PFSK-1 (cell line): ENCODE results near the gene SIRT4.

Experiments
- POLR2AphosphoS5 ChIP-seq: IDR thresholded peaks from 2 replicates; pipeline ENCODE4 v1.6.1; 2012; ENCODE audit warnings: low read depth, mild to moderate bottlenecking, control low read depth, low read length, moderate library complexity
- REST ChIP-seq, 2 experiments: IDR thresholded peaks; 2 replicates each; pipeline versions ENCODE4 v1.6.1 to v1.8.0; 2011 to 2012; ENCODE audit warnings: low read depth in 2 of 2, low read length in 2 of 2, control low read depth in 1 of 2, inconsistent platforms in 1 of 2, mild to moderate bottlenecking in 1 of 2, moderate library complexity in 1 of 2; ENCODE audit not compliant: insufficient read depth in 1 of 2

DNA sequence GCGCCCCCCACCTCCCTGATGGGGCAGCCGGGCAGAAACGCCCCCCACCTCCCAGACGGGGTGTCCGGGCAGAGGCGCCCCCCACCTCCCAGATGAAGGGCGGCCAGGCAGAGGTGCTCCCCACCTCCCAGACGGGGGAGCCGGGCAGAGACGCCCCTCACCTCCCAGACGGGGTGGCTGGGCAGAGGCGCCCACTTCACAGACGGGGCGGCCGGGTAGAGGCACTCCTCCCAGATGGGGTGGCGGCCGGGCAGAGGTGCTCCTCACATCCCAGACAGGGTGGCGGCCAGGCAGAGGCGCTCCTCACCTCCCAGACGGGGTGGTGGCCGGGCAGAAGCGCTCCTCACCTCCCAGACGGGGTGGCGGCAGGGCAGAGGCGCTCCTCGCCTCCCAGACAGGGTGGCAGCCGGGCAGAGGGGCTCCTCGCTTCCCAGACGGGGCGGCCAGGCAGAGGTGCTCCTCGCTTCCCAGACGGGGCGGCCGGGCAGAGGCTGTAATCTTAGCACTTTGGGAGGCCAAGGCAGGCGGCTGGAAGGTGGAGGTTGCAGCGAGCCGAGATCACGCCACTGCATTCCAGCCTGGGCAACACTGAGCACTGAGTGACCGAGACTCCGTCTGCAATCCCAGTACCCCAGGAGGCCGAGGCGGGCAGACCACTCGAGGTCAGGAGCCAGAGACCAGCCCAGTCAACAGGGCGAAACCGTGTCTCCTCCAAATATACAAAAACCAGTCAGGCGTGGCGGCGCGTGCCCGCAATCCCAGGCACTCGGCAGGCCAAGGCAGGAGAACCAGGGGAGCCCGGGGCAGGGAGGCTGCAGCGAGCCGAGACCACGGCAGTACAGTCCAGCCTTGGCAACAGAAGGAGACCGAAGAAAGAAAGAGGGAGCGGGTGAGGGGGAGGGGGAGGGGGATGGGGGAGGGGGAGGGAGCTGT, 23.7 kb upstream of the SIRT4 start:
- TF ChIP-seq REST (IDR thresholded peaks at IDR 0.05; ENCODE audit: insufficient read depth in 1 of 2, low read depth in 2 of 2, low read length in 2 of 2) (no peak), POLR2AphosphoS5 (no peak)
